PFSK-1 (cell line): ENCODE results near the gene CBFB.

Experiments used
- FOXP2 ChIP-seq: optimal IDR thresholded peaks from 2 replicates; pipeline ENCODE3; 2011; ENCODE audit warnings: borderline replicate concordance, control low read depth, inconsistent platforms; ENCODE audit not compliant: insufficient read depth; ENCODE audit errors: extremely low read length, extremely low read depth
- POLR2AphosphoS5 ChIP-seq: IDR thresholded peaks from 2 replicates; pipeline ENCODE4 v1.6.1; 2012; ENCODE audit warnings: low read depth, mild to moderate bottlenecking, control low read depth, low read length, moderate library complexity
- REST ChIP-seq, 2 experiments: IDR thresholded peaks; 2 replicates each; pipeline versions ENCODE4 v1.6.1 to v1.8.0; 2011 to 2012; ENCODE audit warnings: low read depth in 2 of 2, low read length in 2 of 2, control low read depth in 1 of 2, inconsistent platforms in 1 of 2, mild to moderate bottlenecking in 1 of 2, moderate library complexity in 1 of 2; ENCODE audit not compliant: insufficient read depth in 1 of 2
- SIN3A ChIP-seq: IDR thresholded peaks from 2 replicates; pipeline ENCODE4 v1.6.1; 2012; ENCODE audit warnings: mild to moderate bottlenecking, low read length, moderate library complexity, borderline replicate concordance; ENCODE audit not compliant: insufficient read depth
- TAF1 ChIP-seq: IDR thresholded peaks from 2 replicates; pipeline ENCODE4 v1.6.1; 2012; ENCODE audit warnings: low read length, control low read depth, borderline replicate concordance; ENCODE audit not compliant: insufficient read depth

The CBFB gene

GRCh38 chr16:67013823-67014633, 14.9 kb upstream of the CBFB start:
- TF ChIP-seq REST (IDR thresholded peaks at IDR 0.05; ENCODE audit: insufficient read depth in 1 of 2, low read depth in 2 of 2, low read length in 2 of 2): no peak
- no peak for TF ChIP-seq SIN3A
- no peak for TF ChIP-seq TAF1
- no peak for TF ChIP-seq POLR2AphosphoS5
- no peak for TF ChIP-seq FOXP2

GRCh38 chr16:67014634-67015312, 14.2 kb upstream of the CBFB start:
- TF ChIP-seq TAF1 (no peak), FOXP2 (no peak), POLR2AphosphoS5 (no peak), REST (IDR thresholded peaks at IDR 0.05; ENCODE audit: insufficient read depth in 1 of 2, low read depth in 2 of 2, low read length in 2 of 2) (no peak), SIN3A (no peak)

- TF ChIP-seq POLR2AphosphoS5 (no peak), FOXP2 (no peak), SIN3A (no peak), REST (IDR thresholded peaks at IDR 0.05; ENCODE audit: insufficient read depth in 1 of 2, low read depth in 2 of 2, low read length in 2 of 2) (no peak)
These were observed 13.6 kb upstream of the CBFB start for GRCh38 chr16:67015313-67015731.

- TF ChIP-seq FOXP2 (no peak), SIN3A (no peak)
These were observed 12.8 kb upstream of the CBFB start for GRCh38 chr16:67016143-67016542.

- TF ChIP-seq FOXP2: no peak
- TF ChIP-seq REST (IDR thresholded peaks at IDR 0.05; ENCODE audit: insufficient read depth in 1 of 2, low read depth in 2 of 2, low read length in 2 of 2): no peak
- TF ChIP-seq SIN3A: no peak
- no peak for TF ChIP-seq TAF1
- no peak for TF ChIP-seq POLR2AphosphoS5
These were observed 12.1 kb upstream of the CBFB start for GRCh38 chr16:67016681-67017420.
